MG63 (cell line): ENCODE data around the gene MPP2. TPM values are rescaled to one million over a fixed set of nuclear protein-coding genes. Genes with fewer than 3 reads are reported as not detected.
"Not testable (repeated sequence)": the region's sequence is repeated elsewhere in the genome, so short reads cannot be mapped to it uniquely, and the experiment has no call there.

Experiments
- DNase-seq: peaks from one replicate; pipeline ENCODE4 v3.0.0-alpha.2; 2020
- H3K27me3 ChIP-seq: fragments of 250-450 bp; sonication (Bioruptor Pico); 2 replicates; pipeline ENCODE4 v1.5.1; 2020; ENCODE audit warnings: mild to moderate bottlenecking, moderate library complexity
- H3K36me3 ChIP-seq: fragments of 250-450 bp; sonication (Bioruptor Pico); 2 replicates; pipeline ENCODE4 v1.5.1; 2020; ENCODE audit warnings: mild to moderate bottlenecking, moderate library complexity
- H3K4me3 ChIP-seq: fragments of 250-450 bp; sonication (Bioruptor Pico); 2 replicates; pipeline ENCODE4 v1.5.1; 2020; ENCODE audit warnings: mild to moderate bottlenecking, moderate library complexity
- H3K9me3 ChIP-seq: fragments of 250-450 bp; sonication (Bioruptor Pico); 2 replicates; pipeline ENCODE4 v1.5.1; 2020; ENCODE audit warnings: mild to moderate bottlenecking, moderate library complexity
- total RNA-seq: library from RNA; depleted of rRNA; stranded (reverse); fragments of >200 nt; shearing (Covaris generic); gene quantifications from 2 replicates; pipeline ENCODE4 v1.2.3, GENCODE V29; 2014; ENCODE audit warnings: low replicate concordance

The MPP2 gene
- total RNA-seq, 1 experiment from 2014 or later: 3.7 TPM

GRCh38 chr17:43873815-43874214 is 33.5 kb downstream of the MPP2 start:
- H3K36me3 ChIP-seq: no peaks in the 10 kb centered on the region
- H3K9me3 ChIP-seq: no peaks in the 10 kb centered on the region
- DNase-seq: no peak
- peaks cover 6% of the 10 kb centered on the region; the same call in 1 of the 2 replicates for H3K27me3 ChIP-seq
- no peak overlapping the region for H3K4me3 ChIP-seq

GRCh38 chr17:43873091-43873490 is 34.2 kb downstream of the MPP2 start:
- H3K27me3 ChIP-seq: peaks cover 9% of the 10 kb centered on the region; the same call in 1 of the 2 replicates
- H3K36me3 ChIP-seq: no peaks in the 10 kb centered on the region
- no peak for DNase-seq
- H3K9me3 ChIP-seq: no peaks in the 10 kb centered on the region
- H3K4me3 ChIP-seq: no peak overlapping the region

- DNase-seq: no peak
- no peak overlapping the region for H3K4me3 ChIP-seq
- H3K36me3 ChIP-seq: no peaks in the 10 kb centered on the region
- peaks cover 17% of the 10 kb centered on the region; the same call in 1 of the 2 replicates for H3K27me3 ChIP-seq
- no peaks in the 10 kb centered on the region for H3K9me3 ChIP-seq
Measured at GRCh38 chr17:43871946-43872690, 35.2 kb downstream of the MPP2 start.

DNA sequence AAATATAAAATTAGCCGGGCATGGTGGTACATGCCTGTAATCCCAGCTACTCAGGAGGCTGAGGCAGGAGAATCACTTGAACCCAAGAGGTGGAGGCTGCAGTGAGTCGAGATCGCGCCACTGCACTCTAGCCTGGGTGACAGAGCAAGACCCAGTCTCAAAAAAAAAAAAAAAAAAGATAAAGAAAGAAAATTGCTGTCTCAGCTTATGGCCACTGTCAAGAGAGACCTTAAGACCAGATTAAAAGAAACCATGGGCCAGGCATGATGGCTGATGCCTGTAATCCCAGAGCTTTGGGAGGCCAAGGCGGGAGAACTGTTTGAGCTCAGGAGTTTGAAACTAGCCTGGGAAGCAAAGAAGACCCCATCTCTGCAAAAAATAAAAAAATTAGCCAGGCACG is 38.3 kb downstream of the MPP2 start:
- not testable (repeated sequence) for DNase-seq, H3K9me3 ChIP-seq, H3K4me3 ChIP-seq, H3K36me3 ChIP-seq
- peaks cover 33% of the 10 kb centered on the region for H3K27me3 ChIP-seq

DNA sequence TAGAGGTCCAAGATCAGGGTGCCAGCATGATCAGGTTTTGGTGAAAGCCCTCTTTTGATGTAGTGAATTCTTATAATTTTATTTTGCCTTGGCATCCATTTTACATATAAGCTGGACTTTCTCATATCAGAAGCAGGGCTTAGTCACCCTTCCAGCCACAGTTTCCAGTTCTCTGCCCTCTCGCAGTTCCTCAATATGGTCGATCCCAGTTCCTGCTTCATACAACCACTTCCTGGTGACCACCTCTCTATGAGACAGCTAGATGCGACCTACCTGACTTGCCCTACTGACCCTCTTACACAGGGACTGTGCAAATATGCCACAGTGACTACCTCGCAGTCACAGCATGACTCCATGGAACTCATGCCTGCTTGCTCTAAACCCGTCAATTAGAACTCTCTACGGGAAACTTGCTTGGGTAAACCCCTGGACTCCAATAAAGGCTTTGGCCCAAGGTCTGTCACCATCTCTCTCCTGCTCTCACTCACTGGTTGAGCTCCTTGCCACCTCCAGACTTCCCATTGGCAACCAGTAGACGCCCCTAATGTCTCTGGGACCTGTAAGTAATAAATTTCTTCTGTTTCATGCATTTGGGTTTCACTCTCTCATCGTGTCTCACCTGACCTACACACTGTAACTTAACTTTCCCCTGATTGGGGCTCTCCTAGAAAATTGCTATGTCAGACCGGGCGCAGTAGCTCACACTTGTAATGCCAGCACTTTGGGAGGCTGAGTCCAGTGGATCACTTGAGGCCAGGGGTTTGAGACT is 38.9 kb downstream of the MPP2 start:
- no peaks in the 10 kb centered on the region for H3K36me3 ChIP-seq
- H3K4me3 ChIP-seq: no peak overlapping the region
- no peaks in the 10 kb centered on the region for H3K9me3 ChIP-seq
- peaks cover 33% of the 10 kb centered on the region for H3K27me3 ChIP-seq
- no peak for DNase-seq

- H3K9me3 ChIP-seq: no peaks in the 10 kb centered on the region
- H3K4me3 ChIP-seq: no peak overlapping the region
- no peaks in the 10 kb centered on the region for H3K36me3 ChIP-seq
- no peak for DNase-seq
- H3K27me3 ChIP-seq: peaks cover 27% of the 10 kb centered on the region
Measured at GRCh38 chr17:43864161-43864984, 43.0 kb downstream of the MPP2 start.

DNA sequence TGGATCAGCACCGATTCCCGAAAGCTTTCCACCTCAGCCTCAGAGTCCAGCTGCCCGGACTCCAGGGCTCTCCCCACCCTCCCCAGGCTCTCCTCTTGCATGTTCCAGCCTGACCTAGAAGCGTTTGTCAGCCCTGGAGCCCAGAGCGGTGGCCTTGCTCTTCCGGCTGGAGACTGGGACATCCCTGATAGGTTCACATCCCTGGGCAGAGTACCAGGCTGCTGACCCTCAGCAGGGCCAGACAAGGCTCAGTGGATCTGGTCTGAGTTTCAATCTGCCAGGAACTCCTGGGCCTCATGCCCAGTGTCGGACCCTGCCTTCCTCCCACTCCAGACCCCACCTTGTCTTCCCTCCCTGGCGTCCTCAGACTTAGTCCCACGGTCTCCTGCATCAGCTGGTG is 45.4 kb downstream of the MPP2 start:
- no peak for DNase-seq
- Histone ChIP-seq H3K4me3 (no peak overlapping the region), H3K9me3 (no peaks in the 10 kb centered on the region), H3K36me3 (no peaks in the 10 kb centered on the region), H3K27me3 (peaks cover 15% of the 10 kb centered on the region)

DNA sequence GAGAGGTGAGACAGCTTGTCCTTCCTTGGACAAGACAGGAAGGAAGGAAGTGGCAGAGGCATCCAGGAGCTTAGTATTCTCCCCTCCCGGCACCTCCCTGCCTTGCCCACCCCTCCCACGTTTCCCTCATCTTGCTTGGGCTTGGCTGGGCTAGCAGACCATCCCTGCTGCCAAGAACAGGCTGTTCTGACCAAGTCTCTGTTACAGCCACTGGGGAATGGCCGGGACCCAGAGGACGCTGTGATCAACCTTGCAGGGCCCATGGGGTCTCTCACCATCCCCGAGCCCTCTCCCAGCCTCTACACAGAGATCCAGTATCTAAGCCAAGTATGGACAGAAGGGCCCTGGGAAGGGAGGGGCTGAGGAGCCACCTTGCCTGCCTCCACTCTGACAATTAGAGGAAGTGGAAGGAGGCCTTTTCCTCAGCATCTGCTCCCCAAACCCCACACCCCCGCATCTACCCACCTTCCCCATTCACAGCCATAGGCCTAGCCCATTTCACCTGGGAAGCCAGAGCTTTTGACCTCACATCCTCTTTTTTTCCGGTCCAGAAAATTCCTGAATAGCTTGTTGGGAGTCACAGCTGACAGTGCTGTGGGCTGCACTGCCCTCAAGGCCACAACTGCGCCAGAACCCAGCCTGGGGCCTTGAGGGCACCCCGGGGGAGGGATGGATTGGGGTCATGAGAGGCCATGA is 46.3 kb downstream of the MPP2 start:
- H3K27me3 ChIP-seq: peaks cover 13% of the 10 kb centered on the region
- no peaks in the 10 kb centered on the region for H3K9me3 ChIP-seq
- DNase-seq: no peak
- no peak overlapping the region for H3K4me3 ChIP-seq
- H3K36me3 ChIP-seq: no peaks in the 10 kb centered on the region

DNA sequence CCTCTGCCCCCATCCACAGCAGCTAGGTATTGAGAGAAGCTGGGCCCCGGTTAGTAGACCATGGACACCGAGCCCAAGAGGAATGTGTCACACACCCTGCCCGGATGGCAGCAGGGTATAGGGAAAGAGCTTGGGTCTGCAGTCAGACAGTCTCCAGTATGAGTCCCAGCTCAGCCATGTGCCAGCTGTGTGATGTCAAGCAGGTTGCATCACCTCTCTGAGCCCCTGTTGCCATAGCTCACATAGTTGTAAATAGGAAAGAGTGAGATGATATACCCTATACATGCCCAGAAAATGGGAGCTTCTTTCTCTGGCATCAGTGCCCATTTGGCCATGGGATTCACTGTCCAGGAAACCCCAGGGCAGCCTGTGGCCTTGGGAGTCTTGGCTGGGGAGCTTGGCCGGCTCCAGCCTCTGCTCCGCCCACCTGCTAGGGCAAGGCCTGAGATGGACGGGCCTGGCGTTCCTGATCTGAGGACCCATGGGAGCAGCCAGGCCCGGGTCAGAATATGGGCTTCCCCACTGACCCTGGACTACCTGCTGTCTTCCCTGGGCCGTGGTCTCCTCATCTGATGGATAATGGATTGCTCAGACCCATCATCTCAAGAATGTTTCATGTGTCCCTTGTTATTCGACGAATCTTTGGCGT is 47.1 kb downstream of the MPP2 start:
- no peak for DNase-seq

GRCh38 chr17:43857957-43858600 is 49.3 kb downstream of the MPP2 start:
- Histone ChIP-seq H3K27me3 (peaks cover 3% of the 10 kb centered on the region; the same call in 1 of the 2 replicates), H3K9me3 (no peaks in the 10 kb centered on the region), H3K36me3 (no peaks in the 10 kb centered on the region), H3K4me3 (no peak overlapping the region)
- no peak for DNase-seq

More for the DNA sequence above, 47.1 kb downstream of the MPP2 start:
- H3K27me3 ChIP-seq: peaks cover 7% of the 10 kb centered on the region
- H3K4me3 ChIP-seq: no peak overlapping the region
- H3K9me3 ChIP-seq: no peaks in the 10 kb centered on the region
- no peaks in the 10 kb centered on the region for H3K36me3 ChIP-seq

DNA sequence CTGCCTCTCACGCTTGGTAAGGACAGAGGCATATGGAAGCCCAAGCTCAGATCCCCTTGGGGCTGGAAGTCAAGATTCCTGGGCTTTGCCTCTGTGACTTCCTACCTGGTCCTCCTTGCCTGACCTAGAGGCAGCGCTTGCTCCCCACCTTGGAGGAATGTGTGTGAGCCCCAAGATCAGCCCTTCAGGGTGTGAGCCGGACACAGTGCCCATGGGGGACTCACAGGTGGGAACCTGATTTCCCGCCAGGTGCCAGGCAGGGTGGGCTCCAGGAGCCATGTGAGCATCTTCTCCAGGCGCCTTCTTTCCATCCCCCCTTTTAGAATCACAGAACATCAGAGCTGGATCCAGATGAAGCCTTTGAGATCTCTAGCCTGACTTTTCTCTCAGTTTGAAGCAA is 50.2 kb downstream of the MPP2 start:
- Histone ChIP-seq H3K27me3 (peaks cover 3% of the 10 kb centered on the region; the same call in 1 of the 2 replicates), H3K9me3 (no peaks in the 10 kb centered on the region), H3K36me3 (no peaks in the 10 kb centered on the region), H3K4me3 (no peak overlapping the region)
- no peak for DNase-seq

GRCh38 chr17:43856141-43856540 is 51.2 kb downstream of the MPP2 start:
- no peak for DNase-seq
- Histone ChIP-seq H3K4me3 (no peak overlapping the region), H3K36me3 (no peaks in the 10 kb centered on the region), H3K9me3 (no peaks in the 10 kb centered on the region), H3K27me3 (peaks cover 3% of the 10 kb centered on the region; the same call in 1 of the 2 replicates)

GRCh38 chr17:43855061-43855460 is 52.3 kb downstream of the MPP2 start:
- no peaks in the 10 kb centered on the region for H3K36me3 ChIP-seq
- peaks cover 3% of the 10 kb centered on the region; the same call in 1 of the 2 replicates for H3K27me3 ChIP-seq
- no peaks in the 10 kb centered on the region for H3K9me3 ChIP-seq
- no peak overlapping the region for H3K4me3 ChIP-seq
- DNase-seq: no peak

DNA sequence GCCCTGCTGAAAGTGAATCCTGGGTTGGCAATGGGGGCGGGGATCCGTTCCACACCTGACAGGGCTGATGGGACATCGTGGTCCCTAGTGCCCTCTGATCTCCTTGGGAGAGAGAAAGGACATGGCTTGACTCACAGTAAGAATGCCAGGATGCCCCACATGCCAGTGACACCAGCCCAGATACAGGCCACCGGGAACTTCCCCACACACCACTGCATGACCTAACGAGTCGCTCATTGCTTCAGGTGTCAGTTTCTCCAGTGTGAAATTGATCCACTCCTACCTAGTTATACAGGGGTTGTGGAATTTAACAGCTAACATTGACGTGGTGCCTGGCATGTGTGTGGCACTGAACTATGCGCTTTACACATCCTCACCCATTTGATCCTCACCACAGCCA is 52.8 kb downstream of the MPP2 start:
- H3K36me3 ChIP-seq: no peaks in the 10 kb centered on the region
- H3K9me3 ChIP-seq: no peaks in the 10 kb centered on the region
- DNase-seq: no peak
- H3K4me3 ChIP-seq: no peak overlapping the region
- H3K27me3 ChIP-seq: peaks cover 3% of the 10 kb centered on the region; the same call in 1 of the 2 replicates

- Histone ChIP-seq H3K27me3 (peaks cover 3% of the 10 kb centered on the region; the same call in 1 of the 2 replicates), H3K9me3 (no peaks in the 10 kb centered on the region)
- DNase-seq: no peak
Measured at GRCh38 chr17:43853546-43853945, 53.8 kb downstream of the MPP2 start.

More at GRCh38 chr17:43853546-43853945, 53.8 kb downstream of the MPP2 start:
- Histone ChIP-seq H3K4me3 (no peak overlapping the region), H3K36me3 (no peaks in the 10 kb centered on the region)
